IMR-90 (cell line): Measurements from ENCODE around the gene MIEF1. TPM values are rescaled to one million over a fixed set of nuclear protein-coding genes. Genes with fewer than 3 reads are reported as not detected.

ENCODE experiments used
- ATAC-seq: fragments of 200-7000 bp; cut with Tn5 transposase; 2 replicates; pipeline ENCODE4 v1.9.1; 2020; ENCODE audit warnings: low read depth, mild to moderate bottlenecking, moderate library complexity
- BruUV-seq: library from RNA; stranded (reverse); fragments of 400-500 nt; replicated peaks from 2 replicates; lab custom pipeline; 2021; lab: Mats Ljungman, UMichigan
- CTCF ChIA-PET: fragments of 300-600 bp; formaldehyde crosslinking; extraction: SDS; loops from one replicate; lab custom pipeline; 2021; ENCODE audit warnings: antibody characterized with exemption; lab: Yijun Ruan, JAX
- POLR2A ChIA-PET: fragments of 300-600 bp; sonication (Branson Sonifier 250); formaldehyde crosslinking; loops from one replicate; lab custom pipeline; 2022; ENCODE audit warnings: antibody characterized with exemption; ENCODE audit not compliant: unreplicated experiment; lab: Charles Lee
- DNase-seq: peaks from one replicate; pipeline ENCODE4 v3.0.0; 2013
- H2AFZ ChIP-seq: replicated peaks from 2 replicates; pipeline ENCODE3; 2013; ENCODE audit warnings: low read length, mild to moderate bottlenecking; ENCODE audit not compliant: poor library complexity
- H2AK5ac ChIP-seq: 2 replicates; pipeline ENCODE4 v1.6.1; 2013; ENCODE audit warnings: low read depth, low read length, inconsistent platforms
- H2AK9ac ChIP-seq: replicated peaks from 2 replicates; pipeline ENCODE3; 2013; ENCODE audit warnings: mild to moderate bottlenecking, low read depth, low read length, moderate library complexity; ENCODE audit not compliant: poor library complexity
- H2BK120ac ChIP-seq: 2 replicates; pipeline ENCODE4 v1.6.1; 2013; ENCODE audit warnings: low read depth, low read length, inconsistent platforms
- H2BK15ac ChIP-seq: 3 replicates; pipeline ENCODE4 v1.6.1; 2013; ENCODE audit warnings: low read depth, low read length, inconsistent platforms
- H2BK20ac ChIP-seq: 2 replicates; pipeline ENCODE4 v1.6.1; 2013; ENCODE audit warnings: low read depth, mild to moderate bottlenecking, inconsistent platforms, low read length, moderate library complexity
- H2BK5ac ChIP-seq: 2 replicates; pipeline ENCODE4 v1.6.1; 2013; ENCODE audit warnings: mild to moderate bottlenecking, low read depth, low read length, inconsistent platforms; ENCODE audit not compliant: poor library complexity, severe bottlenecking
- H3K14ac ChIP-seq: replicated peaks from 2 replicates; pipeline ENCODE4 v1.6.1; 2013; ENCODE audit warnings: low read depth, low read length, inconsistent platforms
- H3K18ac ChIP-seq: 2 replicates; pipeline ENCODE4 v1.6.1; 2013; ENCODE audit warnings: low read depth, low read length, control low read depth
- H3K23ac ChIP-seq: 2 replicates; pipeline ENCODE4 v1.6.1; 2013; ENCODE audit warnings: low read depth, low read length, inconsistent platforms
- H3K27ac ChIP-seq: 2 replicates; pipeline ENCODE4 v1.5.1; 2013; ENCODE audit warnings: mild to moderate bottlenecking, control low read depth, low read length; ENCODE audit not compliant: insufficient read depth
- H3K27me3 ChIP-seq: 2 replicates; pipeline ENCODE4 v1.6.1; 2013; ENCODE audit warnings: low read length; ENCODE audit not compliant: control insufficient read depth, insufficient read depth
- H3K36me3 ChIP-seq: 2 replicates; pipeline ENCODE4 v1.6.1; 2013; ENCODE audit warnings: low read length, mixed read lengths; ENCODE audit not compliant: control insufficient read depth, insufficient read depth
- H3K4ac ChIP-seq: 2 replicates; pipeline ENCODE4 v1.6.1; 2013; ENCODE audit warnings: low read depth, low read length, inconsistent platforms
- H3K4me1 ChIP-seq: 2 replicates; pipeline ENCODE4 v1.6.1; 2013; ENCODE audit warnings: low read length, mixed read lengths; ENCODE audit not compliant: control insufficient read depth, insufficient read depth
- H3K4me2 ChIP-seq: 2 replicates; pipeline ENCODE4 v1.6.1; 2013; ENCODE audit warnings: low read depth, mild to moderate bottlenecking, control low read depth, low read length, moderate library complexity
- H3K4me3 ChIP-seq: 2 replicates; pipeline ENCODE4 v1.5.1; 2013; ENCODE audit warnings: low read depth, mild to moderate bottlenecking, control low read depth, low read length, moderate library complexity; ENCODE audit not compliant: insufficient read depth
- H3K56ac ChIP-seq: 2 replicates; pipeline ENCODE4 v1.6.1; 2013; ENCODE audit warnings: low read length, inconsistent platforms; ENCODE audit not compliant: insufficient read depth; ENCODE audit errors: extremely low read depth
- H3K79me1 ChIP-seq, 2 experiments: 2 replicates each; pipeline ENCODE4 v1.6.1; 2013; ENCODE audit warnings: low read length in 2 of 2, inconsistent platforms in 1 of 2, low read depth in 1 of 2
- H3K9ac ChIP-seq: 2 replicates; pipeline ENCODE4 v1.6.1; 2013; ENCODE audit warnings: low read depth, low read length, control low read depth
- H3K9me1 ChIP-seq: 2 replicates; pipeline ENCODE4 v1.6.1; 2013; ENCODE audit warnings: low read length, inconsistent platforms; ENCODE audit not compliant: insufficient read depth
- H3K9me3 ChIP-seq: 2 replicates; pipeline ENCODE4 v1.6.1; 2013; ENCODE audit warnings: low read length; ENCODE audit not compliant: control insufficient read depth, insufficient read depth
- H4K20me1 ChIP-seq: 2 replicates; pipeline ENCODE4 v1.6.1; 2013; ENCODE audit warnings: low read length, inconsistent platforms; ENCODE audit not compliant: insufficient read depth
- H4K5ac ChIP-seq: 2 replicates; pipeline ENCODE4 v1.6.1; 2013; ENCODE audit warnings: mild to moderate bottlenecking, low read depth, low read length, control low read depth
- H4K8ac ChIP-seq, 2 experiments: 2 replicates each; pipeline ENCODE4 v1.6.1; 2013; ENCODE audit warnings: low read depth in 2 of 2, low read length in 2 of 2, control low read depth in 1 of 2, inconsistent platforms in 1 of 2
- H4K91ac ChIP-seq: 2 replicates; pipeline ENCODE4 v1.6.1; 2013; ENCODE audit warnings: low read depth, low read length, inconsistent platforms; ENCODE audit not compliant: insufficient read depth
- BHLHE40 ChIP-seq: fragments of 150-350 bp; IDR thresholded peaks from 2 replicates; pipeline ENCODE4 v1.6.1; 2016; ENCODE audit warnings: mild to moderate bottlenecking, low read depth, low read length
- CEBPB ChIP-seq: IDR thresholded peaks from 2 replicates; pipeline ENCODE4 v1.6.1; 2012; ENCODE audit warnings: low read depth, low read length, improper control_type of control experiment
- MAZ ChIP-seq: IDR thresholded peaks from 2 replicates; pipeline ENCODE4 v1.6.1; 2012; ENCODE audit warnings: low read depth, mild to moderate bottlenecking, low read length, improper control_type of control experiment, moderate library complexity, borderline replicate concordance
- POLR2A ChIP-seq: IDR thresholded peaks from 2 replicates; pipeline ENCODE4 v1.6.1; 2012; ENCODE audit warnings: mild to moderate bottlenecking, low read depth, low read length
- SMC3 ChIP-seq: fragments of 150-350 bp; IDR thresholded peaks from 2 replicates; pipeline ENCODE4 v1.6.1; 2016; ENCODE audit warnings: low read depth, mild to moderate bottlenecking, antibody characterized with exemption, low read length, moderate library complexity
- WGBS, 2 experiments: methylation state at CpG; one replicate each; pipeline versions ENCODE4 v1.1.5 to v1.1.7; 2013; ENCODE audit warnings: missing lambda C conversion rate in 2 of 2; ENCODE audit not compliant: insufficient read length in 1 of 2; ENCODE audit errors: extremely low coverage in 2 of 2; 5-methylcytosine and 5-hydroxymethylcytosine counted together
- dilution Hi-C: fragments of 300-500 bp; cut with HindIII; formaldehyde crosslinking; loops from one replicate; pipeline ENCODE4 v1.14.3; 2018; ENCODE audit warnings: low sequenced_read_pairs; ENCODE audit not compliant: unreplicated experiment
- in situ Hi-C: fragments of 300-500 bp; cut with MboI; formaldehyde crosslinking; loops from 3 replicates; pipeline ENCODE4 v1.14.3; 2019; ENCODE audit warnings: low sequenced_read_pairs, inconsistent platforms, mixed read lengths
- intact Hi-C: fragments of 100-400 bp; cut with micrococcal nuclease; formaldehyde crosslinking; loops from 2 replicates; pipeline ENCODE4 v1.10.0; 2022
- polyA plus RNA-seq, 3 experiments: library from polyadenylated mRNA; depleted of rRNA; stranded (reverse); fragments of >200 nt; gene quantifications; 2 replicates each; pipeline ENCODE4 v1.2.3, GENCODE V29; 2012; ENCODE audit warnings: low replicate concordance in 1 of 3
- total RNA-seq: library from RNA; depleted of rRNA; stranded (reverse); fragments of >200 nt; gene quantifications from 2 replicates; pipeline ENCODE4 v1.2.3, GENCODE V29; 2012
- TF ChIP-seq, protein P1 (sequence below): fragments of 150-350 bp; IDR thresholded peaks from 2 replicates; pipeline ENCODE4 v1.6.1; 2016; ENCODE audit warnings: low read depth, mild to moderate bottlenecking, low read length, moderate library complexity, borderline replicate concordance

MIEF1 gene
- total and polyA plus RNA-seq, 2 of the 4 experiments (the other 2 are of a cell fraction): 9.7 to 16.9 TPM

DNA sequence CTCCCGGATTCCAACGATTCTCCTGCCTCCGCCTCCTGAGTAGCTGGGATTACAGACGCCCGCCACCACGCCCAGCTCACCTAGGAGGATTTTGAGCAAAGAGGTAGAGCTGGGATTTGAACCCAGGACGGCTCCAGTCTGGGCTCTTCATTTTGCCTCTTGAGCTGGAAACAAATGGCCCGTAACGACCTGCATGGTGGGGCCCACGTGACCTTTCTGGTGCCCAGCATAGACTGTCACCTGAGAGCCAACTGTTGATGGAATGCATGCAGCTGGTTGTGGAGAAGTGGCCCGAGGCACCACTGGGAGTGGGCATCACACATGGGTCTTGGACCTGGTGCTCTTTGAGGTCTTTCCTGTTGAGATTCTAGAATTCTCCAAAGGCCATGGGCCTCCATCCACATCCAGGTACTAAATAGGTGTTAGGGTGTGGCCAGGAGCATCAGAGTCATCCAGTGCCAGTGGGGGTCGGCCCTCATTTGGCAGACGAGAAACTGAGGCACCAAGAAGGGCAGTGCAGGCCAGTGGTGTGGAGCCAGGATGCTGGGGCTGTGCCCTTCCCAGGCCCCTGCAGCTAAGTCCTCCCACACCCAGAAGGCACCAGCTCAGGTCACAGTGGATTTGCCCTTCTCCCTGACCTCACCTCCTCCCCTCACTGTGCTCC lies 22.1 kb downstream of the MIEF1 start:
- H3K18ac ChIP-seq: no peak overlapping the region
- WGBS, 2 experiments: 64% methylated on average over 5 of the region's 13 CpGs; no CpG with 5 or more reads in 1 of the 2 experiments
- H2BK15ac ChIP-seq: no peak overlapping the region
- peaks cover 86% of the 10 kb centered on the region for H4K20me1 ChIP-seq
- H2BK20ac ChIP-seq: no peak overlapping the region
- no peak overlapping the region for H4K8ac ChIP-seq
- ChIA-PET POLR2A (interaction anchor here (0.6 to 0.7 kb wide), 5 partner anchors 179 to 479 kb away, joined by 3 to 19 read pairs (median 7); no protein-coding TSS in a partner anchor), CTCF (no interaction called here)
- H3K56ac ChIP-seq: no peak overlapping the region
- peaks cover under 1% of the 10 kb centered on the region for H3K4me1 ChIP-seq
- TF ChIP-seq CEBPB (no peak), POLR2A (no peak; the same call in 1 of the 2 replicates), BHLHE40 (no peak), SMC3 (no peak), MAZ (no peak)
- TF ChIP-seq, protein P1, sequence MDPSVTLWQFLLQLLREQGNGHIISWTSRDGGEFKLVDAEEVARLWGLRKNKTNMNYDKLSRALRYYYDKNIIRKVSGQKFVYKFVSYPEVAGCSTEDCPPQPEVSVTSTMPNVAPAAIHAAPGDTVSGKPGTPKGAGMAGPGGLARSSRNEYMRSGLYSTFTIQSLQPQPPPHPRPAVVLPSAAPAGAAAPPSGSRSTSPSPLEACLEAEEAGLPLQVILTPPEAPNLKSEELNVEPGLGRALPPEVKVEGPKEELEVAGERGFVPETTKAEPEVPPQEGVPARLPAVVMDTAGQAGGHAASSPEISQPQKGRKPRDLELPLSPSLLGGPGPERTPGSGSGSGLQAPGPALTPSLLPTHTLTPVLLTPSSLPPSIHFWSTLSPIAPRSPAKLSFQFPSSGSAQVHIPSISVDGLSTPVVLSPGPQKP: no peak
- H3K14ac ChIP-seq: no peak overlapping the region
- no TSS peak for BruUV-seq
- no peak overlapping the region for H4K91ac ChIP-seq
- peaks cover 36% of the 10 kb centered on the region for H3K36me3 ChIP-seq
- H2BK120ac ChIP-seq: no peak overlapping the region
- H3K4me3 ChIP-seq: no peak overlapping the region
- no peak overlapping the region for H3K27ac ChIP-seq
- no peak overlapping the region for H2AFZ ChIP-seq
- no peak overlapping the region for H2AK9ac ChIP-seq
- no peak overlapping the region for H3K9ac ChIP-seq
- intact Hi-C loops (loop anchor here (5.0 to 10.0 kb wide), 2 partner anchors 119 to 352 kb away; no protein-coding TSS in a partner anchor), in situ Hi-C loops (loop anchor here (10.0 kb wide), 1 partner anchor 209 kb away; the partner anchor contains the start of gene RPL3), dilution Hi-C loops (no loop called here)
- H3K9me3 ChIP-seq: no peaks in the 10 kb centered on the region
- DNase-seq (no peak), ATAC-seq (no peak)
- no peak overlapping the region for H2AK5ac ChIP-seq
- H3K9me1 ChIP-seq: peaks cover 6% of the 10 kb centered on the region; the same call in 1 of the 2 replicates
- peaks cover 0 to 66% of the 10 kb centered on the region in 2 experiments; a peak in 3 of 4 replicates for H3K79me1 ChIP-seq
- H3K4ac ChIP-seq: no peak overlapping the region
- no peak overlapping the region for H2BK5ac ChIP-seq
- H3K27me3 ChIP-seq: no peaks in the 10 kb centered on the region
- no peak overlapping the region for H3K23ac ChIP-seq
- H4K5ac ChIP-seq: no peak overlapping the region
- no peak overlapping the region for H3K4me2 ChIP-seq
